K562 (cell line): Measurements from ENCODE around the gene BLOC1S4. TPM values are rescaled to one million over a fixed set of nuclear protein-coding genes. Genes with fewer than 3 reads are reported as not detected.
A peak's percentile ranks its signal among the peaks of the same experiment; 100 is the strongest.

Experiments used
- CHD1 ChIP-seq: fragments of 200-600 bp; sonication (generic); IDR thresholded peaks from one replicate; pipeline ENCODE4 v1.6.1; 2012; ENCODE audit warnings: mild to moderate bottlenecking, moderate library complexity, low read length, inconsistent platforms
- HNRNPUL1 ChIP-seq: fragments of 200-400 bp; formaldehyde crosslinking; IDR thresholded peaks from 2 replicates; pipeline ENCODE4 v1.6.1; 2017; ENCODE audit warnings: low read length
- KLF1 ChIP-seq: fragments of 450-650 bp; IDR thresholded peaks from 2 replicates; pipeline ENCODE4 v1.6.1; 2016; ENCODE audit warnings: missing genetic modification characterization, missing compliant biosample characterization
- PHF8 ChIP-seq: fragments of 200-600 bp; sonication (generic); IDR thresholded peaks from 2 replicates; pipeline ENCODE4 v1.6.1; 2012; ENCODE audit warnings: mixed run types, mild to moderate bottlenecking, inconsistent platforms, low read length, moderate library complexity, borderline replicate concordance
- TGIF2 ChIP-seq: sonication (generic); formaldehyde crosslinking; IDR thresholded peaks from 2 replicates; pipeline ENCODE4 v1.8.1; 2022; ENCODE audit warnings: mild to moderate bottlenecking, missing genetic modification reagents, moderate library complexity
- XRCC4 ChIP-seq: IDR thresholded peaks from one replicate; pipeline ENCODE4 v1.6.1; 2011; ENCODE audit not compliant: insufficient read depth, insufficient read length; ENCODE audit errors: extremely low read depth
- polyA plus RNA-seq, 8 experiments: library from polyadenylated mRNA; depleted of rRNA in 4 of 8; stranded (reverse) in 5 of 8; unstranded in 3 of 8; fragments of >200 nt; fragmentation: Nextera tagmentation in 2 of 8; fragmentation: Illumina TruSeq in 1 of 8; extraction: Ambion mirVana in 2 of 8; extraction: Trizol in 1 of 8; gene quantifications; 2 replicates each; pipeline versions ENCODE4 v1.2.1 to v1.2.3, GENCODE V29; 2011 to 2014; ENCODE audit warnings: inconsistent platforms in 1 of 8, missing spikeins in 1 of 8
- total RNA-seq, 7 experiments: library from RNA; depleted of rRNA in 6 of 7; stranded (reverse); fragments of >200 nt in 6 of 7; fragmentation: Illumina TruSeq in 2 of 7; extraction: Trizol in 2 of 7; gene quantifications; 2 replicates each; pipeline versions ENCODE4 v1.2.1 to v1.2.3, GENCODE V29; 2011 to 2021; ENCODE audit warnings: low replicate concordance in 1 of 7
- TF ChIP-seq, protein P1 (sequence below): fragments of 450-650 bp; IDR thresholded peaks from 2 replicates; pipeline ENCODE4 v1.6.1; 2018; ENCODE audit not compliant: partially characterized antibody
- TF ChIP-seq, protein P2 (sequence below): IDR thresholded peaks from 3 replicates; pipeline ENCODE4 v1.6.1; 2011; ENCODE audit warnings: borderline replicate concordance, mild to moderate bottlenecking; ENCODE audit not compliant: insufficient read length, insufficient read depth
- TF ChIP-seq, protein P3 (sequence below): fragments of 450-650 bp; IDR thresholded peaks from 2 replicates; pipeline ENCODE4 v1.6.1; 2016; ENCODE audit warnings: mild to moderate bottlenecking, moderate library complexity

The BLOC1S4 gene
- total and polyA plus RNA-seq, 9 of the 15 experiments (the other 6 are each of a cell fraction or from before 2014, with no cell fraction given) = 3.1 to 31.6 (median 11.2) TPM

DNA sequence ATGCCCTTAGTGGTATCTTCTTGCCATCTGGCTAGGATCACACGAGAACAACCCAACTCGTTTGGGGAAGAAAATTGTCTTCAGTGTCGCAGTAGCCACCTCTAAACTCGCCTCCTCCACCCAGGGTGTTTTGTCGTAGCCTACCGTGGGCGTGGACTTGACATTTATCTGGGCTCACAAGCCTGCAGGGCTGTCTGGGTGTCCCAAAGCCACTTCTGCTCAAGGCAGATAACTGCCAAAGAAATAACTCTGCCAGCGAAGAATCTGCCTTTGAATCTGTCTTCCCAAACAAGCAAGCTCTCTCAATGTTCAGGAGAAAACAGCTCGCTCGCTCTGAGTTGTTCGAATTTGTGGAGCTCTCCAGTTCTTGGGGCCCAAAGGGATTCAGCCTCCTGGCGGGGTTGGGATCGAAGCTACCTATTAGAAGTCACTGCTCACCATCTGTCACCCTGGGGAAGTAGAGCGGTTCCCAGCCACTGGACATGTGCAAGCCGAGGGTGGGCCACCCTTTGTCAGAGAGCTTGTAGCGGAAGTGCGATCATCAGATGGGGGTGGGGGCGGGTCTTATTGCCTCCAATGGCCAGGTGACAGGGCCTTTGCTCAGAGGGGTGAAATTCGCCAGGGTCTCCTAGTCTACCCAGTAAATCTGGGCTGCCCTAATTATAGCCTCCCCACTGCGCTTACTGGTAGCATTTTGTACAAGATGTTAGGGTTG lies 14.8 kb downstream of the BLOC1S4 start (continued):
- TF ChIP-seq, protein P1, sequence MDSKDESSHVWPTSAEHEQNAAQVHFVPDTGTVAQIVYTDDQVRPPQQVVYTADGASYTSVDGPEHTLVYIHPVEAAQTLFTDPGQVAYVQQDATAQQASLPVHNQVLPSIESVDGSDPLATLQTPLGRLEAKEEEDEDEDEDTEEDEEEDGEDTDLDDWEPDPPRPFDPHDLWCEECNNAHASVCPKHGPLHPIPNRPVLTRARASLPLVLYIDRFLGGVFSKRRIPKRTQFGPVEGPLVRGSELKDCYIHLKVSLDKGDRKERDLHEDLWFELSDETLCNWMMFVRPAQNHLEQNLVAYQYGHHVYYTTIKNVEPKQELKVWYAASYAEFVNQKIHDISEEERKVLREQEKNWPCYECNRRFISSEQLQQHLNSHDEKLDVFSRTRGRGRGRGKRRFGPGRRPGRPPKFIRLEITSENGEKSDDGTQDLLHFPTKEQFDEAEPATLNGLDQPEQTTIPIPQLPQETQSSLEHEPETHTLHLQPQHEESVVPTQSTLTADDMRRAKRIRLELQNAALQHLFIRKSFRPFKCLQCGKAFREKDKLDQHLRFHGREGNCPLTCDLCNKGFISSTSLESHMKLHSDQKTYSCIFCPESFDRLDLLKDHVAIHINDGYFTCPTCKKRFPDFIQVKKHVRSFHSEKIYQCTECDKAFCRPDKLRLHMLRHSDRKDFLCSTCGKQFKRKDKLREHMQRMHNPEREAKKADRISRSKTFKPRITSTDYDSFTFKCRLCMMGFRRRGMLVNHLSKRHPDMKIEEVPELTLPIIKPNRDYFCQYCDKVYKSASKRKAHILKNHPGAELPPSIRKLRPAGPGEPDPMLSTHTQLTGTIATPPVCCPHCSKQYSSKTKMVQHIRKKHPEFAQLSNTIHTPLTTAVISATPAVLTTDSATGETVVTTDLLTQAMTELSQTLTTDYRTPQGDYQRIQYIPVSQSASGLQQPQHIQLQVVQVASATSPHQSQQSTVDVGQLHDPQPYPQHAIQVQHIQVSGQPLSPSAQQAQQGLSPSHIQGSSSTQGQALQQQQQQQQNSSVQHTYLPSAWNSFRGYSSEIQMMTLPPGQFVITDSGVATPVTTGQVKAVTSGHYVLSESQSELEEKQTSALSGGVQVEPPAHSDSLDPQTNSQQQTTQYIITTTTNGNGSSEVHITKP = peak; percentile 92
- TF ChIP-seq, protein P2, sequence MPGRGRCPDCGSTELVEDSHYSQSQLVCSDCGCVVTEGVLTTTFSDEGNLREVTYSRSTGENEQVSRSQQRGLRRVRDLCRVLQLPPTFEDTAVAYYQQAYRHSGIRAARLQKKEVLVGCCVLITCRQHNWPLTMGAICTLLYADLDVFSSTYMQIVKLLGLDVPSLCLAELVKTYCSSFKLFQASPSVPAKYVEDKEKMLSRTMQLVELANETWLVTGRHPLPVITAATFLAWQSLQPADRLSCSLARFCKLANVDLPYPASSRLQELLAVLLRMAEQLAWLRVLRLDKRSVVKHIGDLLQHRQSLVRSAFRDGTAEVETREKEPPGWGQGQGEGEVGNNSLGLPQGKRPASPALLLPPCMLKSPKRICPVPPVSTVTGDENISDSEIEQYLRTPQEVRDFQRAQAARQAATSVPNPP = no peak
- TF ChIP-seq, protein P3, sequence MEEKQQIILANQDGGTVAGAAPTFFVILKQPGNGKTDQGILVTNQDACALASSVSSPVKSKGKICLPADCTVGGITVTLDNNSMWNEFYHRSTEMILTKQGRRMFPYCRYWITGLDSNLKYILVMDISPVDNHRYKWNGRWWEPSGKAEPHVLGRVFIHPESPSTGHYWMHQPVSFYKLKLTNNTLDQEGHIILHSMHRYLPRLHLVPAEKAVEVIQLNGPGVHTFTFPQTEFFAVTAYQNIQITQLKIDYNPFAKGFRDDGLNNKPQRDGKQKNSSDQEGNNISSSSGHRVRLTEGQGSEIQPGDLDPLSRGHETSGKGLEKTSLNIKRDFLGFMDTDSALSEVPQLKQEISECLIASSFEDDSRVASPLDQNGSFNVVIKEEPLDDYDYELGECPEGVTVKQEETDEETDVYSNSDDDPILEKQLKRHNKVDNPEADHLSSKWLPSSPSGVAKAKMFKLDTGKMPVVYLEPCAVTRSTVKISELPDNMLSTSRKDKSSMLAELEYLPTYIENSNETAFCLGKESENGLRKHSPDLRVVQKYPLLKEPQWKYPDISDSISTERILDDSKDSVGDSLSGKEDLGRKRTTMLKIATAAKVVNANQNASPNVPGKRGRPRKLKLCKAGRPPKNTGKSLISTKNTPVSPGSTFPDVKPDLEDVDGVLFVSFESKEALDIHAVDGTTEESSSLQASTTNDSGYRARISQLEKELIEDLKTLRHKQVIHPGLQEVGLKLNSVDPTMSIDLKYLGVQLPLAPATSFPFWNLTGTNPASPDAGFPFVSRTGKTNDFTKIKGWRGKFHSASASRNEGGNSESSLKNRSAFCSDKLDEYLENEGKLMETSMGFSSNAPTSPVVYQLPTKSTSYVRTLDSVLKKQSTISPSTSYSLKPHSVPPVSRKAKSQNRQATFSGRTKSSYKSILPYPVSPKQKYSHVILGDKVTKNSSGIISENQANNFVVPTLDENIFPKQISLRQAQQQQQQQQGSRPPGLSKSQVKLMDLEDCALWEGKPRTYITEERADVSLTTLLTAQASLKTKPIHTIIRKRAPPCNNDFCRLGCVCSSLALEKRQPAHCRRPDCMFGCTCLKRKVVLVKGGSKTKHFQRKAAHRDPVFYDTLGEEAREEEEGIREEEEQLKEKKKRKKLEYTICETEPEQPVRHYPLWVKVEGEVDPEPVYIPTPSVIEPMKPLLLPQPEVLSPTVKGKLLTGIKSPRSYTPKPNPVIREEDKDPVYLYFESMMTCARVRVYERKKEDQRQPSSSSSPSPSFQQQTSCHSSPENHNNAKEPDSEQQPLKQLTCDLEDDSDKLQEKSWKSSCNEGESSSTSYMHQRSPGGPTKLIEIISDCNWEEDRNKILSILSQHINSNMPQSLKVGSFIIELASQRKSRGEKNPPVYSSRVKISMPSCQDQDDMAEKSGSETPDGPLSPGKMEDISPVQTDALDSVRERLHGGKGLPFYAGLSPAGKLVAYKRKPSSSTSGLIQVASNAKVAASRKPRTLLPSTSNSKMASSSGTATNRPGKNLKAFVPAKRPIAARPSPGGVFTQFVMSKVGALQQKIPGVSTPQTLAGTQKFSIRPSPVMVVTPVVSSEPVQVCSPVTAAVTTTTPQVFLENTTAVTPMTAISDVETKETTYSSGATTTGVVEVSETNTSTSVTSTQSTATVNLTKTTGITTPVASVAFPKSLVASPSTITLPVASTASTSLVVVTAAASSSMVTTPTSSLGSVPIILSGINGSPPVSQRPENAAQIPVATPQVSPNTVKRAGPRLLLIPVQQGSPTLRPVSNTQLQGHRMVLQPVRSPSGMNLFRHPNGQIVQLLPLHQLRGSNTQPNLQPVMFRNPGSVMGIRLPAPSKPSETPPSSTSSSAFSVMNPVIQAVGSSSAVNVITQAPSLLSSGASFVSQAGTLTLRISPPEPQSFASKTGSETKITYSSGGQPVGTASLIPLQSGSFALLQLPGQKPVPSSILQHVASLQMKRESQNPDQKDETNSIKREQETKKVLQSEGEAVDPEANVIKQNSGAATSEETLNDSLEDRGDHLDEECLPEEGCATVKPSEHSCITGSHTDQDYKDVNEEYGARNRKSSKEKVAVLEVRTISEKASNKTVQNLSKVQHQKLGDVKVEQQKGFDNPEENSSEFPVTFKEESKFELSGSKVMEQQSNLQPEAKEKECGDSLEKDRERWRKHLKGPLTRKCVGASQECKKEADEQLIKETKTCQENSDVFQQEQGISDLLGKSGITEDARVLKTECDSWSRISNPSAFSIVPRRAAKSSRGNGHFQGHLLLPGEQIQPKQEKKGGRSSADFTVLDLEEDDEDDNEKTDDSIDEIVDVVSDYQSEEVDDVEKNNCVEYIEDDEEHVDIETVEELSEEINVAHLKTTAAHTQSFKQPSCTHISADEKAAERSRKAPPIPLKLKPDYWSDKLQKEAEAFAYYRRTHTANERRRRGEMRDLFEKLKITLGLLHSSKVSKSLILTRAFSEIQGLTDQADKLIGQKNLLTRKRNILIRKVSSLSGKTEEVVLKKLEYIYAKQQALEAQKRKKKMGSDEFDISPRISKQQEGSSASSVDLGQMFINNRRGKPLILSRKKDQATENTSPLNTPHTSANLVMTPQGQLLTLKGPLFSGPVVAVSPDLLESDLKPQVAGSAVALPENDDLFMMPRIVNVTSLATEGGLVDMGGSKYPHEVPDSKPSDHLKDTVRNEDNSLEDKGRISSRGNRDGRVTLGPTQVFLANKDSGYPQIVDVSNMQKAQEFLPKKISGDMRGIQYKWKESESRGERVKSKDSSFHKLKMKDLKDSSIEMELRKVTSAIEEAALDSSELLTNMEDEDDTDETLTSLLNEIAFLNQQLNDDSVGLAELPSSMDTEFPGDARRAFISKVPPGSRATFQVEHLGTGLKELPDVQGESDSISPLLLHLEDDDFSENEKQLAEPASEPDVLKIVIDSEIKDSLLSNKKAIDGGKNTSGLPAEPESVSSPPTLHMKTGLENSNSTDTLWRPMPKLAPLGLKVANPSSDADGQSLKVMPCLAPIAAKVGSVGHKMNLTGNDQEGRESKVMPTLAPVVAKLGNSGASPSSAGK = peak; percentile 76
- TF ChIP-seq PHF8 (peak; percentile 57; the same call in 1 of the 2 replicates), HNRNPUL1 (no peak), XRCC4 (no peak), KLF1 (tag) (0 out of 2 replicates have a peak, but pooled peaks have one; percentile 30), TGIF2 (CRISPR knock-in tag) (no peak), CHD1 (no peak)
